GM21825 (cell line): ENCODE data around the gene EIF3B.
"Not testable (repeated sequence)": the region's sequence is repeated elsewhere in the genome, so short reads cannot be mapped to it uniquely, and the experiment has no call there.

Experiments
- ATAC-seq: cut with Tn5 transposase; IDR thresholded peaks from one replicate; pipeline ENCODE4 v1.9.1; 2021; ENCODE audit warnings: mild to moderate bottlenecking, moderate library complexity; ENCODE audit not compliant: unreplicated experiment

EIF3B gene

GRCh38 chr7:2354186-2354938, at the start of gene EIF3B:
EIF3B (plus strand) TSS chr7:2354827; CDS start chr7:2354922, 95 bp downstream.
- peak; percentile 76 for ATAC-seq

DNA sequence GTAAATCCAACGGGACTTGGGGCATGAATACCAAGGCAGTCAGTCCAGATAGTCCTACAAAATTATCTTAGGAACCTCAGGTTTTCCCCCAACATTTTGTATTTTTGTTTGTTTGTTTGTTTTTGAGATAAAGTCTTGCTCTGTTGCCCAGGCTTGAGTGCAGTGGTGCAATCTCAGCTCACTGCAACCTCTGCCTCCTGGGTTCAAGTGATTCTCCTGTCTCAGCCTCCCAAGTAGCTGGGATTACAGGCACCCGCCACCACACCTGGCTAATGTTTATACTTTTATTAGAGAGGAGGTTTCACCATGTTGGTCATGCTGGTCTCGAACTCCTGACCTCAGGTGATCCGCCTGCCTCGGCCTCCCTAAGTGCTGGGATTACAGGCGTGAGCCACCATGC, 49.4 kb upstream of the EIF3B start:
- ATAC-seq: not testable (repeated sequence)

DNA sequence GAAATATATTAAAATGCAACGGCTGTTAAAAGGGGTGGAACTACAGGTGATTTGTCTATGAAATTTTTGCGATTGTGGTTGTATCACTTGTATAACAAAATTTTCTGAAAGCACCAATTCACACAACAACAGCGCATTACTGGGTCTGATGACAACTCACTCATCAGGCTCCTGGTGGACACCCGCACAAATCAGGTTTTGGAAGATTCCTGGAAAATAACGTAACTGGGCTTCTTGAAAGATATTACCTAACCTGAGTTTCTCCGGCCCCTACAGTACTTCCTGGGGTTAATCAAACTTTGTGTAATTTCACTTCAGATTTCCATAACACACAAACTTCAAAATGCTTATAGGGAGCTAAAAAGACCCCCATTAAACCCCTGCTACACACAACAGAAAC, 47.9 kb upstream of the EIF3B start:
- no peak for ATAC-seq

DNA sequence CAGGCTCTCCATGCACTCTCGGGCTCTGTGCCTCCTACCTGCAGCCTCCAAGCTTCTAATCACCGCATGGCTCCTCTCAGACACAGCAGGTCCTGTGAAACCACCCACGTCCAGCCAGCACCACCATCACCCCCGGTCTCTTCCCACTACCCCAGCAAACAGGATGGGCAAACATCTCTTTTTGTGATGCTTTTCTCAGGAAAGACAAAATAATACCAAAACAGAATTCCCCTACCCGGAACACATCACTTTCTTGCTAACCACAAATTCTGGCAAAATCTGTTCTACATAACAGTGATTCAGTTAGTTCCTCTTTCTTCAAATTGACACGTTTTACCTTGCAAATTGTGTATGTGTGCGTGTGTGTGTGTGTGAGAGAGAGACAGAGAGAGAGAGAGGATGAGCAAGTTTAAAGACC, 46.9 kb upstream of the EIF3B start:
- no peak for ATAC-seq

DNA sequence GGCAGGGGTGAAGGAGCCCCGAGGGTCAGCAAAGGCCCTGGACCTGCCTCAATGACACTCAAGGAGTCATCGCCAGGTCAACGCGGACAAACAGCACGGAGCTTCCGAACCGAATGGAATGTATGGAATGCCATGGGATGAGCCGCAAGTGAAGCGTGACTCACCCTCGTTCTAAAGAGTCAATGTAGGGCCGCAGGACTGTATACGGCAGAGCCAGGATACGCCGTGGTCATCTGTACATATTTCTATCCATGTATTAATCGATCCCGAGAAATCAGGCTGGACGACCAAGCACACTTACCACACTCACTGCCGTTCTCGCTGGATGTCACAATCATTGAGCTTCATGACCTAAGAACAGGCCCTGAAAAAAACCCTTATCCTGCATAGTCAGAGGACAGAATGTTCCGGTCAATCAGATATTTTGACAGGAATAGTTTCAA, 44.7 kb upstream of the EIF3B start:
- no peak for ATAC-seq

GRCh38 chr7:2312267-2312929, 42.2 kb upstream of the EIF3B start:
- peak; percentile 20 for ATAC-seq

GRCh38 chr7:2313450-2314208, 41.0 kb upstream of the EIF3B start:
- no peak for ATAC-seq

- ATAC-seq: peak; percentile 61
These were observed 40.2 kb upstream of the EIF3B start, which contains the start of gene SNX8 for GRCh38 chr7:2314209-2314955. SNX8 (minus strand) TSS chr7:2314441; CDS start chr7:2314421, 20 bp downstream.

DNA sequence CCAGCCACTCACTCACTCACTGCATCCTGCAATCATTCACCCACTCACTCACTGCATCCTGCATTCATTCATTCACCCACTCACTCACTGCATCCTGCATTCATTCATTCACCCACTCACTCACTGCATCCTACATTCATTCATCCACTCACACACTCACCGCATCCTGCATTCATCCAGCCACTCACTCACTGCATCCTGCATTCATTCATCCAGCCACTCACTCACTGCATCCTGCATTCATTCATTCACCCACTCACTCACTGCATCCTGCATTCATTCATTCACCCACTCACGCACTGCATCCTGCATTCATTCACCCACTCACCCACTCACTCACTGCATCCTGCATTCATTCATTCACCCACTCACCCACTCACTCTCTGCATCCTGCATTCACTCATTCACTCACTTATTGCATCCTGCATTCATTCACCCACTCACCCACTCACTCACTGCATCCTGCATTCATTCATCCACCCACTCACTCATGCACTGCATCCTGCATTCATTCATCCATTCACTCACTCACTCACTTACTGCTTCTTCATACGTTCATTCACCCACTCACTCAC, 39.6 kb upstream of the EIF3B start:
- ATAC-seq: not testable (repeated sequence)

- ATAC-seq: no peak
These were observed 38.8 kb upstream of the EIF3B start for GRCh38 chr7:2315787-2316186.

DNA sequence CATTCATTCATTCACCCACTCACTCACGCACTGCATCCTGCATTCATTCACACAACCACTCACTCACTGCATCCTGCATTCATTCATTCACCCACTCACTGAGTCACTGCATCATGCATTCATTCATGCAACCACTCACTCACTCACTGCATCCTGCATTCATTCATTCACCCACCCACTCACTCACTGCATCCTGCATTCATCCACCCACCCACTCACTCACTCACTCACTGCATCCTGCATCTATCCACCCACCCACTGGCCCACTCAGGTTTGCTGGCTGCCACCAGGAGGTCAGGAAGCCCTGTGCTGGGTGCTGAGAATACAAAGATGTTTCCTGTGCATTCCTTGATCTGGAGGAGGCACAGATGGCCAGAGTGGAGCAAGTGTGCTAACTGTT, 38.0 kb upstream of the EIF3B start:
- no peak for ATAC-seq

DNA sequence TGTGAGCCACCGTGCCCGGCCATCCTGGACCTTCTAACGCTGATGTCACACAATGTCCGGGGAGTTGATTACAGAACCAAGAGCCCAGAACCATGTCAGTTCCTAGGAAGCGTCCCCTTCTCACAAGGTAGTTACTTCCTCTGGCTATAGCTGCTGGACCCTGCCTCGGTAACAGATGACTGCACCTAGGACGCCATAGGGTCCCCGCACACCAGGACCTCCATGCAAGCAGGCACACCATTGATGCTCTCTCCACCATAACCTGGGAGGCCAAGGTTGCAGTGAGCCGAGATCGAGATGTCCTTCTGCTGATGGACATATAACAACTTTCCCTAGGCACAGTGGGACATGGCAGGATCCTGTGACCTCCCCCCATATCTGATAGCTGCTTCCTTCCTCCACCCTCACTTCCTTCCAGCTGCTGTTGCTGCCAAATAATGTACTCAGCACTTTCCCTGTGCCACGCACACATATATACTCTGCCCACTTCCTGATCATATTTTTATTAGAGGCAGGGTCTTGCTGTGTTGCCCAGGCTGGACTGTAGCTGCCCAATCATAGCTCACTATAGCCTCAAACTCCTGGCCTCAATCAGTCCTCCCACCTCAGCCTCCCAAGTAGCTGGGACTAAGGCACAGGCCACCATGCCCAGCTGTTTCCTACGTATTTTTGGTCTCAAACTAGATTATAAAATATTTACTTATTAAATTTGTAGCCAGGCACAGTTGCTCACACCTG, 36.9 kb upstream of the EIF3B start:
- no peak for ATAC-seq

GRCh38 chr7:2321020-2321419, 33.6 kb upstream of the EIF3B start:
- ATAC-seq: no peak

GRCh38 chr7:2325162-2325561, 29.5 kb upstream of the EIF3B start:
- no peak for ATAC-seq

DNA sequence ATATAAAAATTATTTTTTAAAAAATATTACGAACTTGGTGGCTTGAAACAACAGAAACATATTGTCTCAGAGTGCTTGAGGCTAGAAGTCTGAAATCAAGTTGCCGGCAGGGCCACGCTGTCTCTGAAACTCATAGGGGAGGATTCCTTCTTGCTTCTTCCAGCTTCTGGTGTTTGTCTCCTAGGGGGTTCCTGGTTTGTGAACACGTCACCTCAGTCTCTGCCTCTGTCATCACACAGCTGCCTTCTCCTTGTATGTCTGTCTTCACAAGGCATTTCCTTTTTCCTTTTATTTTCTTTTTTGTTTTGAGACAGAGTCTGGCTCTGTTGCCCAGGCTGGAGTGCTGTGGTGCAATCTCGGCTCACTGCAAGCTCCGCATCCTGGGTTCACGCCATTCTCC, 27.7 kb upstream of the EIF3B start:
- ATAC-seq: no peak

- ATAC-seq: no peak
These were observed 24.1 kb upstream of the EIF3B start for GRCh38 chr7:2330493-2330892.

DNA sequence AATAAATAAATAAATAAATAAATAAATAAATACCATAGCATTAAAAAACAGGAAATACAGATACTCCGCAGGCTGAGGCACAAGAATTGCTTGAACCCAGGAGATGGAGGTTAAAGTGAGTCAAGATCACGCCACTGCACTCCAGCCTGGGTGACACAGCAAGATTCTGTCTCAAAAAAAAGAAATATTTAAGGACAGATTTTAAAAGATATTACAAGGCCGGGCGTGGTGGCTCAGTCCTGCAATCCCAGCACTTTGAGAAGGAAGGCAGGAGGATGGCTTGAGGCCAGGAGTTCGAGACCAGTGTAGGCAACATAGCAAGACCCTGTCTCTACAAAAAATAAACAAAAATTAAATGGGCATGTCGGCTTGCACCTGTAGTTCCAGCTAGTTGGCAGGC, 22.9 kb upstream of the EIF3B start:
- ATAC-seq: no peak

DNA sequence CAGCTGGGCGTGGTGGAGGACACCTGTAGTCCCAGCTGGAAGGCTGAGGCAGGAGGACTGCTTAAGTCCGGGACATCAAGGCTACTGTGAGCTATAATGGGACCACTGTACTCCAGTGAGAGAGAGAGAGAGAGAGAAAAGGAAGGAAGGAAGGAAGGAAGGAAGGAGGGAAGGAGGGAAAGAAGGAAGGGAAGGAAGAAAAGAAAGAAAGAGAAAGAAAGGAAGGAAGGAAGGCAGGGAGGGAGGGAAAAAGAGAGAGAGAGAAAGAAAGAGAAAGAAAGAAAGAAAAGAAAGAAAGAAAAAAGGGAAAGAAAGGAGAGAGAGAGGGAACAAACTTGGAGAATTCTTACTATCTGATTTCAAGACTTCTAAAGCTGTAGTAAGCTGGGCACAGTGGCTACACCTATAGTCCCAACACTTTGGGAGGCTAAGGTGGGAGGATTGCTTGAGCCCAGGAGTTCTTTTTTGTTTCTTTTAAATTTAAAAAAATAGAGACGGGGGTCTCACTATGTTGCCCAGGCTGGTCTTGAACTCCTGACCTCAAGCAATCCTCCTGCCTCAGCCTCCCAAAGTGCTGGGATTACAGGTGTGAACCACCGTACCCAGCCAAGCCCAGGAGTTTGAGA, 21.9 kb upstream of the EIF3B start:
- ATAC-seq: not testable (repeated sequence)

DNA sequence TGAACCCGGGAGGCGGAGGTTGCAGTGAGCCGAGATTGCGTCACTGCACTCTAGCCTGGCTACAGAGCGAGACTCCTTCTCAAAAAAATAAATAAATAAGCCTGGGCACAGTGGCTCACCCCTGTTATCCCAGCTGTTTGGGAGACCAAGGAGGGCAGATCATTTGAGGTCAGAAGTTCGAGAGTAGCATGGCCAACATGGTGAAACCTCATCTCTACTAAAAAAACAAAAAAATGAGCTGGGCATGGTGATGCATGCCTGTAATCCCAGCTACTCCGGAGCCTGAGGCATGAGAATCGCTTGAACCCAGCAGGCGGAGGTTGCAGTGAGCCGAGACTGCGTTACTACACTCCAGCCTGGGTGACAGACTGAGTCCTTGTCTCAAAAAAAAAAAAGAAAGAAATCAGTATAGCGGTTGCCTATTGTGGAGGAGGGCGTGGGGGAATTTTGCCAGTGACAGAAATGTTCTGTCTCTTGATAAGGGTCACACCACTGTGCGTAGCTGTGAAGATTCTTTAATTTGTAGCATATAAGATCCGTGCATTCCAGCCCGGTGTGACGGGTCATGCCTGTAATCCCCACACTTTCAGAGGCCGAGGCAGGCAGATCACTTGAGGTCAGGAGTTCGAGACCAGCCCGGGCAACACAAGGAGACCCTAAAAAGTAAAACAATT, 17.9 kb upstream of the EIF3B start:
- ATAC-seq: no peak
